ENCODE data around the gene OTUD6A. TPM values are rescaled to one million over a fixed set of nuclear protein-coding genes. Genes with fewer than 3 reads are reported as not detected.

The OTUD6A gene
- total RNA-seq, 1 experiment from 2014 or later: not detected

GRCh38 chrX:70013466-70014381, 48.5 kb upstream of the OTUD6A start:
- no peaks in the 10 kb centered on the region for H3K79me2 ChIP-seq (ENCODE audit: insufficient read depth, low read length)
- no peak overlapping the region for H2AFZ ChIP-seq (ENCODE audit: low read depth, low read length, poor library complexity, severe bottlenecking)
- RAD21 ChIA-PET (ENCODE audit: low non-redundant PET in 1 of 2, low total read pairs in 2 of 2, uncharacterized antibody in 2 of 2, unreplicated experiment in 2 of 2): no interaction called here
- no peaks in the 10 kb centered on the region for H3K9me2 ChIP-seq (ENCODE audit: insufficient read depth)
- CTCF ChIA-PET: no interaction called here
- no peak overlapping the region for H3K4me2 ChIP-seq (ENCODE audit: low read length)
- H3K27me3 ChIP-seq (ENCODE audit: insufficient read depth, low read length): no peaks in the 10 kb centered on the region
- intact Hi-C loops (cut with micrococcal nuclease): no loop called here
- DNase-seq (ENCODE audit: low read depth, low spot score) (no peak), ATAC-seq (no peak)
- POLR2A ChIA-PET: no interaction called here
- BruUV-seq (replicated peaks): no TSS peak
- H3K4me3 ChIP-seq (replicated peaks in 1 of 2; ENCODE audit: low read depth in 1 of 2, low read length in 2 of 2): no peak overlapping the region
- no peaks in the 10 kb centered on the region for H3K36me3 ChIP-seq (ENCODE audit: control insufficient read depth in 1 of 2, insufficient read depth in 2 of 2, low read length in 2 of 2)
- no peaks in the 10 kb centered on the region for H4K20me1 ChIP-seq (ENCODE audit: insufficient read depth)
- H3K9ac ChIP-seq (ENCODE audit: low read length): no peak overlapping the region
- H3K4me1 ChIP-seq (ENCODE audit: control insufficient read depth in 1 of 2, insufficient read depth in 2 of 2, low read length in 2 of 2): no peaks in the 10 kb centered on the region
- H3K27ac ChIP-seq (ENCODE audit: low read depth, low read length): no peak overlapping the region
- H3K9me3 ChIP-seq (ENCODE audit: control insufficient read depth in 1 of 2, insufficient read depth in 1 of 2, low read depth in 1 of 2, low read length in 2 of 2): no peaks in the 10 kb centered on the region
- TF ChIP-seq RAD21 (IDR thresholded peaks at IDR 0.05; ENCODE audit: low read depth): 0 out of 2 replicates have a peak, but pooled peaks have one; percentile 4
- no peak for TF ChIP-seq FOSL1 (IDR thresholded peaks at IDR 0.05; ENCODE audit: low read depth)
- no peak for TF ChIP-seq CBX3 (IDR thresholded peaks at IDR 0.05; ENCODE audit: low read depth)

DNA sequence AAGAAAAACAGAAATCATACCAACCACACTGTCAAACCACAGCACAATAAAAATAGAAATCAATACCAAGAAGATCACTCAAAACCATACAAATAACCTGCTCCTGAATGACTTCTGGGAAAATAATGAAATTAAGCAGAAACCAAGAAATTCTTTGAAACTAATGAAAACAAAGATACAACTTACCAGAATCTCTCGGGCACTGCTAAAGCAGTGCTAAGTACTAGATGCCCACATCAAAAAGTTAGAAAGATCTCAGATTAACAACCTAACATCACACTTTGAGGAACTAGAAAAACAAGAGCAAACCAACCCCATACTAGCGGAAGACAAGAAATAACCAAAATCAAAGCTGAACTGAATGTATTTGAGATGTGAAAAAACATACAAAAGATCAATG, 45.7 kb upstream of the OTUD6A start:
- Histone ChIP-seq H3K4me3 (replicated peaks in 1 of 2; ENCODE audit: low read depth in 1 of 2, low read length in 2 of 2) (no peak overlapping the region), H3K9ac (ENCODE audit: low read length) (no peak overlapping the region), H3K4me2 (ENCODE audit: low read length) (no peak overlapping the region), H3K27me3 (ENCODE audit: insufficient read depth, low read length) (no peaks in the 10 kb centered on the region), H3K36me3 (ENCODE audit: control insufficient read depth in 1 of 2, insufficient read depth in 2 of 2, low read length in 2 of 2) (no peaks in the 10 kb centered on the region), H2AFZ (ENCODE audit: low read depth, low read length, poor library complexity, severe bottlenecking) (no peak overlapping the region), H3K9me2 (ENCODE audit: insufficient read depth) (no peaks in the 10 kb centered on the region), H3K9me3 (ENCODE audit: control insufficient read depth in 1 of 2, insufficient read depth in 1 of 2, low read depth in 1 of 2, low read length in 2 of 2) (no peaks in the 10 kb centered on the region), H3K79me2 (ENCODE audit: insufficient read depth, low read length) (no peaks in the 10 kb centered on the region), H3K4me1 (ENCODE audit: control insufficient read depth in 1 of 2, insufficient read depth in 2 of 2, low read length in 2 of 2) (no peaks in the 10 kb centered on the region), H3K27ac (ENCODE audit: low read depth, low read length) (no peak overlapping the region), H4K20me1 (ENCODE audit: insufficient read depth) (no peaks in the 10 kb centered on the region)
- no TSS peak for BruUV-seq (replicated peaks)
- no peak for DNase-seq (ENCODE audit: low read depth, low spot score)
- ChIA-PET RAD21 (ENCODE audit: low non-redundant PET in 1 of 2, low total read pairs in 2 of 2, uncharacterized antibody in 2 of 2, unreplicated experiment in 2 of 2) (no interaction called here), CTCF (no interaction called here), POLR2A (no interaction called here)
- ATAC-seq: no peak
- intact Hi-C loops (cut with micrococcal nuclease): no loop called here
- TF ChIP-seq CBX3 (IDR thresholded peaks at IDR 0.05; ENCODE audit: low read depth): no peak
- TF ChIP-seq, protein P1, sequence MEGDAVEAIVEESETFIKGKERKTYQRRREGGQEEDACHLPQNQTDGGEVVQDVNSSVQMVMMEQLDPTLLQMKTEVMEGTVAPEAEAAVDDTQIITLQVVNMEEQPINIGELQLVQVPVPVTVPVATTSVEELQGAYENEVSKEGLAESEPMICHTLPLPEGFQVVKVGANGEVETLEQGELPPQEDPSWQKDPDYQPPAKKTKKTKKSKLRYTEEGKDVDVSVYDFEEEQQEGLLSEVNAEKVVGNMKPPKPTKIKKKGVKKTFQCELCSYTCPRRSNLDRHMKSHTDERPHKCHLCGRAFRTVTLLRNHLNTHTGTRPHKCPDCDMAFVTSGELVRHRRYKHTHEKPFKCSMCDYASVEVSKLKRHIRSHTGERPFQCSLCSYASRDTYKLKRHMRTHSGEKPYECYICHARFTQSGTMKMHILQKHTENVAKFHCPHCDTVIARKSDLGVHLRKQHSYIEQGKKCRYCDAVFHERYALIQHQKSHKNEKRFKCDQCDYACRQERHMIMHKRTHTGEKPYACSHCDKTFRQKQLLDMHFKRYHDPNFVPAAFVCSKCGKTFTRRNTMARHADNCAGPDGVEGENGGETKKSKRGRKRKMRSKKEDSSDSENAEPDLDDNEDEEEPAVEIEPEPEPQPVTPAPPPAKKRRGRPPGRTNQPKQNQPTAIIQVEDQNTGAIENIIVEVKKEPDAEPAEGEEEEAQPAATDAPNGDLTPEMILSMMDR (IDR thresholded peaks at IDR 0.05 in 2 of 3, conservative IDR thresholded peaks at IDR 0.05 in 1 of 3; ENCODE audit: borderline replicate concordance in 1 of 3, insufficient read depth in 1 of 3, low read depth in 2 of 3, low read length in 2 of 3): no peak
- TF ChIP-seq EZH2 (IDR thresholded peaks at IDR 0.05): no peak

All from HCT116 (cell line).